GM12878 (cell line): ENCODE results near the gene BPI. TPM values are rescaled to one million over a fixed set of nuclear protein-coding genes. Genes with fewer than 3 reads are reported as not detected.

ENCODE experiments used
- ATAC-seq: fragments of 200-7000 bp; cut with Tn5 transposase; 3 replicates; pipeline ENCODE4 v1.9.1; 2020; ENCODE audit warnings: mild to moderate bottlenecking, moderate library complexity
- BruUV-seq: library from RNA; stranded (reverse); fragments of 400-500 nt; replicated peaks from 2 replicates; lab custom pipeline; 2021; lab: Mats Ljungman, UMichigan
- CTCF ChIA-PET: fragments of 300-600 bp; sonication (Branson Sonifier 250); formaldehyde crosslinking; extraction: SDS; loops from one replicate; lab custom pipeline; 2021; ENCODE audit warnings: inconsistent platforms; lab: Yijun Ruan, JAX
- POLR2A ChIA-PET: fragments of 350-600 bp; formaldehyde crosslinking; extraction: SDS; loops from one replicate; lab custom pipeline; 2021; ENCODE audit warnings: inconsistent platforms; lab: Charles Lee
- RAD21 ChIA-PET: fragments of 300-600 bp; sonication (Branson Sonifier 250); formaldehyde crosslinking; loops from one replicate; lab custom pipeline; 2023; ENCODE audit warnings: antibody characterized with exemption; ENCODE audit not compliant: unreplicated experiment; lab: Charles Lee
- SMC1A ChIA-PET: fragments of 300-600 bp; sonication (Branson Sonifier 250); formaldehyde crosslinking; loops from one replicate; lab custom pipeline; 2023; ENCODE audit not compliant: unreplicated experiment, uncharacterized antibody; lab: Charles Lee
- DNase-seq: peaks from one replicate; pipeline ENCODE4 v3.0.0-alpha.2; 2011; ENCODE audit warnings: low read depth, low spot score
- FAIRE-seq: peaks from 3 replicates; lab custom pipeline; 2011; peaks lifted over from hg19 to GRCh38; lab: Jason Lieb, UNC
- H2AFZ ChIP-seq: 2 replicates; pipeline ENCODE4 v1.6.0; 2011; ENCODE audit warnings: low read depth, low read length, control low read depth; ENCODE audit not compliant: control insufficient read depth
- H3K27ac ChIP-seq: 2 replicates; pipeline ENCODE4 v1.5.1; 2011; ENCODE audit warnings: control low read depth; ENCODE audit not compliant: control insufficient read depth, insufficient read depth
- H3K27me3 ChIP-seq, 2 experiments: replicated peaks in 1 of 2; 2 replicates each; pipeline versions ENCODE4 v1.6.0 to v1.6.1; 2011; ENCODE audit warnings: low read length in 1 of 2; ENCODE audit not compliant: control insufficient read depth in 2 of 2, insufficient read depth in 2 of 2
- H3K36me3 ChIP-seq, 2 experiments: 2 replicates each; pipeline ENCODE4 v1.5.1; 2011; ENCODE audit warnings: low read length in 1 of 2; ENCODE audit not compliant: control insufficient read depth in 2 of 2, insufficient read depth in 2 of 2
- H3K4me1 ChIP-seq: 2 replicates; pipeline ENCODE4 v1.6.1; 2011; ENCODE audit warnings: mild to moderate bottlenecking, low read length, moderate library complexity, mixed read lengths; ENCODE audit not compliant: control insufficient read depth, insufficient read depth
- H3K4me2 ChIP-seq: 2 replicates; pipeline ENCODE4 v1.6.0; 2011; ENCODE audit warnings: control low read depth; ENCODE audit not compliant: control insufficient read depth, insufficient read depth
- H3K4me3 ChIP-seq: fragments of 200-600 bp; sonication (generic); 2 replicates; pipeline ENCODE4 v1.5.1; 2016
- H3K79me2 ChIP-seq: 2 replicates; pipeline ENCODE4 v1.6.0; 2011; ENCODE audit warnings: low read length; ENCODE audit not compliant: control insufficient read depth, insufficient read depth
- H3K9ac ChIP-seq: 2 replicates; pipeline ENCODE4 v1.8.0; 2011; ENCODE audit warnings: low read length, control low read depth, mixed read lengths; ENCODE audit not compliant: control insufficient read depth, insufficient read depth
- H3K9me3 ChIP-seq: replicated peaks from 3 replicates; pipeline ENCODE4 v1.5.1; 2011; ENCODE audit warnings: mild to moderate bottlenecking, low read length; ENCODE audit not compliant: control insufficient read depth, insufficient read depth
- H4K20me1 ChIP-seq: 2 replicates; pipeline ENCODE4 v1.6.0; 2011; ENCODE audit not compliant: control insufficient read depth, insufficient read depth
- HDAC2 ChIP-seq: fragments of 200-600 bp; sonication (generic); IDR thresholded peaks from 2 replicates; pipeline ENCODE4 v1.6.1; 2017
- MTA2 ChIP-seq: fragments of 450-650 bp; IDR thresholded peaks from 2 replicates; pipeline ENCODE4 v1.6.1; 2016; ENCODE audit warnings: low read depth, mild to moderate bottlenecking, moderate library complexity
- NBN ChIP-seq: fragments of 450-650 bp; IDR thresholded peaks from 2 replicates; pipeline ENCODE4 v1.6.1; 2016
- NFYB ChIP-seq: IDR thresholded peaks from 2 replicates; pipeline ENCODE4 v1.6.1; 2011; ENCODE audit warnings: low read depth, mild to moderate bottlenecking, low read length, improper control_type of control experiment, moderate library complexity; ENCODE audit not compliant: insufficient read depth
- POU2F2 ChIP-seq: IDR thresholded peaks from 3 replicates; pipeline ENCODE4 v1.6.1; 2011; ENCODE audit warnings: low read depth, mild to moderate bottlenecking, low read length, borderline replicate concordance
- RBBP5 ChIP-seq: fragments of 200-600 bp; sonication (generic); conservative IDR thresholded peaks from 2 replicates; pipeline ENCODE4 v1.6.1; 2016
- RCOR1 ChIP-seq: conservative IDR thresholded peaks from 2 replicates; pipeline ENCODE4 v1.6.1; 2012; ENCODE audit warnings: low read depth, low read length, improper control_type of control experiment
- TBL1XR1 ChIP-seq: IDR thresholded peaks from 2 replicates; pipeline ENCODE4 v1.6.1; 2012; ENCODE audit warnings: low read depth, low read length, improper control_type of control experiment
- TCF7 ChIP-seq: IDR thresholded peaks from 2 replicates; pipeline ENCODE4 v1.6.1; 2014; ENCODE audit warnings: antibody characterized with exemption, borderline replicate concordance
- ZNF217 ChIP-seq: fragments of 450-650 bp; IDR thresholded peaks from 2 replicates; pipeline ENCODE4 v1.6.1; 2017; ENCODE audit warnings: antibody characterized with exemption, mild to moderate bottlenecking
- ZSCAN29 ChIP-seq: fragments of 450-650 bp; IDR thresholded peaks from 2 replicates; pipeline ENCODE4 v1.6.1; 2017; ENCODE audit warnings: mild to moderate bottlenecking, moderate library complexity
- WGBS: methylation state at CpG from one replicate; pipeline ENCODE4 v1.1.6; 2016; ENCODE audit warnings: low lambda C conversion rate; ENCODE audit not compliant: insufficient replicate concordance, insufficient coverage; ENCODE audit errors: missing lambda C conversion rate; 5-methylcytosine and 5-hydroxymethylcytosine counted together
- in situ Hi-C: fragments of 300-500 bp; cut with MboI; formaldehyde crosslinking; loops from 9 replicates; pipeline ENCODE4 v1.14.3; 2018; ENCODE audit warnings: mixed read lengths
- intact Hi-C: fragments of 100-400 bp; cut with micrococcal nuclease; formaldehyde crosslinking; loops from one replicate; pipeline ENCODE4 v1.14.2; 2022; ENCODE audit not compliant: unreplicated experiment
- polyA plus RNA-seq, 11 experiments: library from polyadenylated mRNA; depleted of rRNA in 4 of 11; unstranded in 6 of 11; stranded (reverse) in 5 of 11; fragments of >200 nt; fragmentation: Nextera tagmentation in 4 of 11; fragmentation: Illumina TruSeq in 1 of 11; extraction: Ambion mirVana in 4 of 11; extraction: Trizol in 1 of 11; gene quantifications; 1 replicate in 1 of 11; 2 replicates in 10 of 11; pipeline versions ENCODE4 v1.2.1 to v1.2.3, GENCODE V29; 2011 to 2016; ENCODE audit warnings: inconsistent platforms in 2 of 11, missing spikeins in 2 of 11, low read depth in 1 of 11
- total RNA-seq, 4 experiments: library from RNA; depleted of rRNA in 3 of 4; stranded (reverse); fragments of >200 nt in 3 of 4; fragmentation: Illumina TruSeq in 1 of 4; extraction: Trizol in 1 of 4; gene quantifications; 2 replicates each; pipeline versions ENCODE4 v1.2.1 to v1.2.3, GENCODE V29; 2013 to 2021
- TF ChIP-seq, protein P1 (sequence below): fragments of 450-650 bp; IDR thresholded peaks from 2 replicates; pipeline ENCODE4 v1.6.1; 2016; ENCODE audit warnings: mild to moderate bottlenecking
- TF ChIP-seq, protein P2 (sequence below): fragments of 450-650 bp; IDR thresholded peaks from 2 replicates; pipeline ENCODE4 v1.6.1; 2017; ENCODE audit warnings: borderline replicate concordance
- TF ChIP-seq, protein P3 (sequence below): fragments of 150-350 bp; IDR thresholded peaks from 2 replicates; pipeline ENCODE4 v1.6.1; 2016; ENCODE audit warnings: low read depth, low read length

The BPI gene
- total and polyA plus RNA-seq, 10 of the 15 experiments (the other 5 are each of a cell fraction or from before 2014, with no cell fraction given), result not detected

DNA sequence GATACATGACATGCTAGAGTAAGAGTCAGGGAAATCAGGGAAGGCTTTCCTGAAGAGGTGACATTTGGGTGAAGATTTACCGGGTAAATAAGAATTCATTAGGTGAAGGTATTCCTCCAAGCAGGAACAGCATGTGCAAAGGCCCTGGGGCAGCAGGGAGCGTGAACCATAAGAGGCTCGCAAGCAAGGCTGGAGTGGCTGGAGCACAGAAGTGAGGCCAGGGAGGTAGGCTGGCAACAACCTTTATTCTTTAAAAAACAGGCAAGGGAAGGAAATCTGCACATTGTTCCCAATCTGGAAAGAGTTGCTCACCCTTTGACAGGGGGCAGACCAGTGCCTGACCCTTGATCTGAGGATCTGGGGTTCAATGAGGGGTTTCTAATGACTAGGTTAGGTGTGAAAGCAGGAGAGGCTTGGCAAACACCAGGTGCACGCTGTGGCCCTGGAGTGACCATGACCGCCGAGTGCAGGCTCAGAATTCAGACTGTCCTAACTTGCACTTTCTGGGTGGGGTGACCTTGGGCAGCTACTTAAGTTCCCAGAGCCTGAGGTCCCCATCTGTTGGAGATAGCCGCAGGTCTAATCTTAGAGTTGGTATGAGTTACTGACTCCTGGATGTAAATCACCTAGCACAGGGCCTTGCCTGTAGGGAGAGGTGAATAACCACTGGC lies 45.3 kb upstream of the BPI start (continued):
- TF ChIP-seq, protein P1, sequence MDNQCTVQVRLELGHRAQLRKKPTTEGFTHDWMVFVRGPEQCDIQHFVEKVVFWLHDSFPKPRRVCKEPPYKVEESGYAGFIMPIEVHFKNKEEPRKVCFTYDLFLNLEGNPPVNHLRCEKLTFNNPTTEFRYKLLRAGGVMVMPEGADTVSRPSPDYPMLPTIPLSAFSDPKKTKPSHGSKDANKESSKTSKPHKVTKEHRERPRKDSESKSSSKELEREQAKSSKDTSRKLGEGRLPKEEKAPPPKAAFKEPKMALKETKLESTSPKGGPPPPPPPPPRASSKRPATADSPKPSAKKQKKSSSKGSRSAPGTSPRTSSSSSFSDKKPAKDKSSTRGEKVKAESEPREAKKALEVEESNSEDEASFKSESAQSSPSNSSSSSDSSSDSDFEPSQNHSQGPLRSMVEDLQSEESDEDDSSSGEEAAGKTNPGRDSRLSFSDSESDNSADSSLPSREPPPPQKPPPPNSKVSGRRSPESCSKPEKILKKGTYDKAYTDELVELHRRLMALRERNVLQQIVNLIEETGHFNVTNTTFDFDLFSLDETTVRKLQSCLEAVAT, result no peak
- TF ChIP-seq ZNF217 (no peak), NBN (no peak), POU2F2 (no peak)

DNA sequence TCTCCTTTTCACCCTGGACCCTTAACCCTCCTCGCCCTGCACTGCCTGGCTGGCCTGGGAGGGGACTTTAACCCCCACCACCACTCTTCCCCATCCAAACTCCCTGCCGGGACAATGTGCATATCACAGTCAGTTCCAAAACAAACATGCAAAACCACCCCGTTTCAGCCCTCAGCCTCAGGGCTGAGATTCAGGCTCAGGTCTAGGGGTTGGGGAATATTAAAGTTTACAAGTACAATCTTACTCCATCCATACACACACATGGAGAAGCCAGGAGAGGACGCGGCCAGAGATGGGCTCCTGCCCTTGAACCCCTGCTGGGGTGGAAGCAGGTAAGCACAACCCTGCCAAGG lies 44.0 kb upstream of the BPI start:
- WGBS, result 19% methylated on average over 5 of the region's 5 CpGs
- no peak for TF ChIP-seq TBL1XR1
- TF ChIP-seq RCOR1, result no peak
- TF ChIP-seq NFYB, result no peak
- TF ChIP-seq, protein P2, sequence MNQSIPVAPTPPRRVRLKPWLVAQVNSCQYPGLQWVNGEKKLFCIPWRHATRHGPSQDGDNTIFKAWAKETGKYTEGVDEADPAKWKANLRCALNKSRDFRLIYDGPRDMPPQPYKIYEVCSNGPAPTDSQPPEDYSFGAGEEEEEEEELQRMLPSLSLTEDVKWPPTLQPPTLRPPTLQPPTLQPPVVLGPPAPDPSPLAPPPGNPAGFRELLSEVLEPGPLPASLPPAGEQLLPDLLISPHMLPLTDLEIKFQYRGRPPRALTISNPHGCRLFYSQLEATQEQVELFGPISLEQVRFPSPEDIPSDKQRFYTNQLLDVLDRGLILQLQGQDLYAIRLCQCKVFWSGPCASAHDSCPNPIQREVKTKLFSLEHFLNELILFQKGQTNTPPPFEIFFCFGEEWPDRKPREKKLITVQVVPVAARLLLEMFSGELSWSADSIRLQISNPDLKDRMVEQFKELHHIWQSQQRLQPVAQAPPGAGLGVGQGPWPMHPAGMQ, result no peak
- TF ChIP-seq ZSCAN29, result no peak
- TF ChIP-seq, protein P1, result no peak
- no peak for TF ChIP-seq HDAC2
- TF ChIP-seq, protein P3, sequence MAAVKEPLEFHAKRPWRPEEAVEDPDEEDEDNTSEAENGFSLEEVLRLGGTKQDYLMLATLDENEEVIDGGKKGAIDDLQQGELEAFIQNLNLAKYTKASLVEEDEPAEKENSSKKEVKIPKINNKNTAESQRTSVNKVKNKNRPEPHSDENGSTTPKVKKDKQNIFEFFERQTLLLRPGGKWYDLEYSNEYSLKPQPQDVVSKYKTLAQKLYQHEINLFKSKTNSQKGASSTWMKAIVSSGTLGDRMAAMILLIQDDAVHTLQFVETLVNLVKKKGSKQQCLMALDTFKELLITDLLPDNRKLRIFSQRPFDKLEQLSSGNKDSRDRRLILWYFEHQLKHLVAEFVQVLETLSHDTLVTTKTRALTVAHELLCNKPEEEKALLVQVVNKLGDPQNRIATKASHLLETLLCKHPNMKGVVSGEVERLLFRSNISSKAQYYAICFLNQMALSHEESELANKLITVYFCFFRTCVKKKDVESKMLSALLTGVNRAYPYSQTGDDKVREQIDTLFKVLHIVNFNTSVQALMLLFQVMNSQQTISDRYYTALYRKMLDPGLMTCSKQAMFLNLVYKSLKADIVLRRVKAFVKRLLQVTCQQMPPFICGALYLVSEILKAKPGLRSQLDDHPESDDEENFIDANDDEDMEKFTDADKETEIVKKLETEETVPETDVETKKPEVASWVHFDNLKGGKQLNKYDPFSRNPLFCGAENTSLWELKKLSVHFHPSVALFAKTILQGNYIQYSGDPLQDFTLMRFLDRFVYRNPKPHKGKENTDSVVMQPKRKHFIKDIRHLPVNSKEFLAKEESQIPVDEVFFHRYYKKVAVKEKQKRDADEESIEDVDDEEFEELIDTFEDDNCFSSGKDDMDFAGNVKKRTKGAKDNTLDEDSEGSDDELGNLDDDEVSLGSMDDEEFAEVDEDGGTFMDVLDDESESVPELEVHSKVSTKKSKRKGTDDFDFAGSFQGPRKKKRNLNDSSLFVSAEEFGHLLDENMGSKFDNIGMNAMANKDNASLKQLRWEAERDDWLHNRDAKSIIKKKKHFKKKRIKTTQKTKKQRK, result no peak
- no peak for TF ChIP-seq RBBP5
- no peak for TF ChIP-seq MTA2
- no peak for TF ChIP-seq TCF7
- DNase-seq, result no peak
- H4K20me1 ChIP-seq, result no peaks in the 10 kb centered on the region
- H3K79me2 ChIP-seq, result no peaks in the 10 kb centered on the region
- no peak overlapping the region for H3K4me2 ChIP-seq
- intact Hi-C loops, result no loop called here
- ChIA-PET POLR2A (no interaction called here), CTCF (no interaction called here), SMC1A (no interaction called here), RAD21 (no interaction called here)
- ATAC-seq, result no peak
- H2AFZ ChIP-seq, result no peak overlapping the region
- no peak for FAIRE-seq
- no peaks in the 10 kb centered on the region for H3K9me3 ChIP-seq
- no peak overlapping the region for H3K4me3 ChIP-seq
- no peak overlapping the region for H3K9ac ChIP-seq
- H3K27ac ChIP-seq, result no peak overlapping the region
- in situ Hi-C loops, result no loop called here
- H3K27me3 ChIP-seq, result peaks cover 9% of the 10 kb centered on the region in 2 experiments; a peak in 3 of 4 replicates
- no peaks in the 10 kb centered on the region for H3K36me3 ChIP-seq
- no peaks in the 10 kb centered on the region for H3K4me1 ChIP-seq
- no TSS peak for BruUV-seq
